PC-3 (cell line): ENCODE results near the gene STEAP4. TPM values are rescaled to one million over a fixed set of nuclear protein-coding genes. Genes with fewer than 3 reads are reported as not detected.

Experiments
- ATAC-seq: fragments of 200-7000 bp; cut with Tn5 transposase; 2 replicates; pipeline ENCODE4 v1.9.1; 2020; ENCODE audit warnings: mild to moderate bottlenecking, moderate library complexity
- BruUV-seq: library from RNA; stranded (reverse); fragments of 400-500 nt; replicated peaks from 2 replicates; lab custom pipeline; 2021; lab: Mats Ljungman, UMichigan
- CTCF ChIA-PET: fragments of 300-600 bp; sonication (Branson Sonifier 250); formaldehyde crosslinking; loops from one replicate; lab custom pipeline; 2022; ENCODE audit warnings: antibody characterized with exemption; lab: Charles Lee
- POLR2A ChIA-PET: fragments of 300-600 bp; sonication (Branson Sonifier 250); formaldehyde crosslinking; loops from one replicate; lab custom pipeline; 2022; ENCODE audit warnings: antibody characterized with exemption; ENCODE audit not compliant: unreplicated experiment; lab: Charles Lee
- DNase-seq: peaks from one replicate; pipeline ENCODE4 v3.0.0-alpha.2; 2015
- H2AFZ ChIP-seq: fragments of 300-600 bp; sonication (generic); 2 replicates; pipeline ENCODE4 v1.6.0; 2016; ENCODE audit warnings: antibody characterized with exemption, low read length
- H3F3A ChIP-seq: fragments of 300-600 bp; sonication (generic); one replicate; pipeline ENCODE4 v1.6.0; 2017; ENCODE audit warnings: antibody characterized with exemption, low read length, control low read depth, mild to moderate bottlenecking; ENCODE audit not compliant: unreplicated experiment
- H3K27ac ChIP-seq: fragments of 300-600 bp; sonication (generic); 2 replicates; pipeline ENCODE4 v1.5.1; 2016; ENCODE audit warnings: mild to moderate bottlenecking, low read length
- H3K27me3 ChIP-seq: fragments of 300-600 bp; sonication (generic); 2 replicates; pipeline ENCODE4 v1.6.1; 2016; ENCODE audit warnings: low read length, mixed read lengths
- H3K36me3 ChIP-seq: fragments of 300-600 bp; sonication (generic); 2 replicates; pipeline ENCODE4 v1.6.1; 2016; ENCODE audit warnings: low read depth, mixed run types, low read length, mixed read lengths
- H3K4me1 ChIP-seq: fragments of 300-600 bp; sonication (generic); 2 replicates; pipeline ENCODE4 v1.5.1; 2016; ENCODE audit warnings: low read length; ENCODE audit not compliant: insufficient read depth
- H3K4me2 ChIP-seq: fragments of 300-600 bp; sonication (generic); 2 replicates; pipeline ENCODE4 v1.6.0; 2016; ENCODE audit warnings: low read length
- H3K4me3 ChIP-seq: fragments of 300-600 bp; sonication (generic); 2 replicates; pipeline ENCODE4 v1.5.1; 2016; ENCODE audit warnings: mild to moderate bottlenecking, low read length, mixed read lengths
- H3K79me2 ChIP-seq: fragments of 300-600 bp; sonication (generic); 2 replicates; pipeline ENCODE4 v1.6.1; 2017; ENCODE audit warnings: low read length, mixed read lengths
- H3K9ac ChIP-seq: fragments of 300-600 bp; sonication (generic); 2 replicates; pipeline ENCODE4 v1.6.0; 2016; ENCODE audit warnings: mild to moderate bottlenecking, low read length
- H3K9me2 ChIP-seq: fragments of 300-600 bp; sonication (generic); replicated peaks from 2 replicates; pipeline ENCODE4 v1.6.1; 2016; ENCODE audit warnings: mixed run types, low read length, mixed read lengths
- H3K9me3 ChIP-seq: fragments of 300-600 bp; sonication (generic); 2 replicates; pipeline ENCODE4 v1.6.1; 2016; ENCODE audit warnings: low read length, mixed read lengths
- H4K20me1 ChIP-seq: fragments of 300-600 bp; sonication (generic); 2 replicates; pipeline ENCODE4 v1.6.1; 2016; ENCODE audit warnings: low read length, mixed read lengths
- CTCF ChIP-seq: fragments of 300-600 bp; sonication (generic); conservative IDR thresholded peaks from 2 replicates; pipeline ENCODE4 v1.5.1; 2017; ENCODE audit warnings: antibody characterized with exemption, low read depth, mild to moderate bottlenecking, low read length
- EZH2 ChIP-seq: fragments of 300-600 bp; sonication (generic); IDR thresholded peaks from one replicate; pipeline ENCODE4 v1.6.1; 2017; ENCODE audit warnings: antibody characterized with exemption, mild to moderate bottlenecking, low read length; ENCODE audit not compliant: unreplicated experiment
- EZH2phosphoT487 ChIP-seq: fragments of 300-600 bp; sonication (generic); IDR thresholded peaks from 2 replicates; pipeline ENCODE4 v1.6.1; 2018; ENCODE audit warnings: mild to moderate bottlenecking, antibody characterized with exemption, low read length, borderline replicate concordance
- intact Hi-C: fragments of 100-400 bp; cut with micrococcal nuclease; formaldehyde crosslinking; loops from 2 replicates; pipeline ENCODE4 v1.9.0; 2023
- total RNA-seq: library from RNA; depleted of rRNA; stranded (reverse); fragments of >200 nt; gene quantifications from 2 replicates; pipeline ENCODE4 v1.2.3, GENCODE V29; 2014

STEAP4 gene
- total RNA-seq, 1 experiment from 2014 or later: 1.7 TPM

- ChIA-PET CTCF (no interaction called here), POLR2A (interaction anchor here (0.6 kb wide), 1 partner anchor 49 kb away, joined by 7 read pairs; no protein-coding TSS in a partner anchor)
- Histone ChIP-seq H4K20me1 (no peaks in the 10 kb centered on the region), H3K4me1 (no peaks in the 10 kb centered on the region), H3K9ac (no peak overlapping the region), H3K4me2 (no peak overlapping the region), H3K27me3 (no peaks in the 10 kb centered on the region), H3F3A (no peaks in the 10 kb centered on the region), H3K4me3 (no peak overlapping the region), H3K36me3 (no peaks in the 10 kb centered on the region), H2AFZ (no peak overlapping the region), H3K79me2 (no peaks in the 10 kb centered on the region), H3K9me2 (no peaks in the 10 kb centered on the region), H3K9me3 (no peaks in the 10 kb centered on the region), H3K27ac (no peak overlapping the region)
- TF ChIP-seq CTCF (no peak), EZH2phosphoT487 (no peak), EZH2 (no peak)
- DNase-seq (no peak), ATAC-seq (no peak)
- BruUV-seq: no TSS peak
- intact Hi-C loops: loop anchor here (10.0 kb wide), 1 partner anchor 235 kb away; no protein-coding TSS in a partner anchor
Measured at GRCh38 chr7:88350118-88350517, 43.4 kb upstream of the STEAP4 start.

GRCh38 chr7:88347517-88347916, 40.8 kb upstream of the STEAP4 start:
- ChIA-PET CTCF (no interaction called here), POLR2A (no interaction called here)
- H2AFZ ChIP-seq: no peak overlapping the region
- no peaks in the 10 kb centered on the region for H4K20me1 ChIP-seq
- H3K36me3 ChIP-seq: no peaks in the 10 kb centered on the region
- no peaks in the 10 kb centered on the region for H3K9me2 ChIP-seq
- no peaks in the 10 kb centered on the region for H3F3A ChIP-seq
- H3K9me3 ChIP-seq: no peaks in the 10 kb centered on the region
- no peak overlapping the region for H3K27ac ChIP-seq
- no peaks in the 10 kb centered on the region for H3K79me2 ChIP-seq
- TF ChIP-seq CTCF: no peak
- TF ChIP-seq EZH2phosphoT487: no peak
- no peak for TF ChIP-seq EZH2
- no peaks in the 10 kb centered on the region for H3K27me3 ChIP-seq
- no peak overlapping the region for H3K9ac ChIP-seq
- H3K4me1 ChIP-seq: no peaks in the 10 kb centered on the region
- intact Hi-C loops: no loop called here
- H3K4me2 ChIP-seq: no peak overlapping the region
- no peak overlapping the region for H3K4me3 ChIP-seq
- BruUV-seq: no TSS peak
- ATAC-seq (no peak), DNase-seq (no peak)

GRCh38 chr7:88347090-88347489, 40.4 kb upstream of the STEAP4 start:
- POLR2A ChIA-PET: no interaction called here
- Histone ChIP-seq H3K9ac (no peak overlapping the region), H3K4me1 (no peaks in the 10 kb centered on the region), H3K79me2 (no peaks in the 10 kb centered on the region), H3K4me3 (no peak overlapping the region), H3K9me2 (no peaks in the 10 kb centered on the region), H3F3A (no peaks in the 10 kb centered on the region), H3K4me2 (no peak overlapping the region), H3K27me3 (no peaks in the 10 kb centered on the region), H4K20me1 (no peaks in the 10 kb centered on the region), H2AFZ (no peak overlapping the region), H3K9me3 (no peaks in the 10 kb centered on the region), H3K27ac (no peak overlapping the region), H3K36me3 (no peaks in the 10 kb centered on the region)
- DNase-seq: no peak
- no peak for TF ChIP-seq EZH2phosphoT487
- TF ChIP-seq CTCF: no peak
- no peak for TF ChIP-seq EZH2
- intact Hi-C loops: no loop called here
- no TSS peak for BruUV-seq
- ATAC-seq: no peak
- CTCF ChIA-PET: no interaction called here
